ENCODE measurements around the gene ARPC1B. TPM values are rescaled to one million over a fixed set of nuclear protein-coding genes. Genes with fewer than 3 reads are reported as not detected.

Gene ARPC1B
- total and polyA plus RNA-seq, 9 of the 15 experiments (the other 6 are each of a cell fraction or from before 2014, with no cell fraction given): 6.7 to 357 (median 211) TPM

- TF ChIP-seq MNT (conservative IDR thresholded peaks at IDR 0.05) (peak in 1 of 2 experiments; percentile 69), POLR2G (IDR thresholded peaks at IDR 0.05; ENCODE audit: low read depth, low read length) (peak; percentile 85), ZBTB33 (CRISPR knock-in tag; IDR thresholded peaks at IDR 0.05) (peak; percentile 99), NFE2L1 (tag; IDR thresholded peaks at IDR 0.05; ENCODE audit: borderline replicate concordance, low read depth) (no peak), E2F6 (IDR thresholded peaks at IDR 0.05; ENCODE audit: borderline replicate concordance in 1 of 2, extremely low read depth in 1 of 2, insufficient read depth in 1 of 2, insufficient read length in 1 of 2, low read depth in 1 of 2, low read length in 1 of 2, poor library complexity in 1 of 2, severe bottlenecking in 1 of 2) (peak in 1 of 2 experiments; percentile 38), ZNF408 (CRISPR knock-in tag; IDR thresholded peaks at IDR 0.05; ENCODE audit: low read depth) (no peak), ATF3 (IDR thresholded peaks at IDR 0.05) (0 out of 2 replicates have a peak, but pooled peaks have one; percentile 15), ATF3 (CRISPR knock-in tag; conservative IDR thresholded peaks at IDR 0.05) (no peak), NRF1 (conservative IDR thresholded peaks at IDR 0.05 in 1 of 2, IDR thresholded peaks at IDR 0.05 in 1 of 2) (peak; percentile 15 to 40; a peak in 2 of 4 replicates), REST (IDR thresholded peaks at IDR 0.05; ENCODE audit: borderline replicate concordance) (no peak), REST (CRISPR knock-in tag; IDR thresholded peaks at IDR 0.05; ENCODE audit: low read depth) (peak; percentile 52; the same call in 1 of the 2 replicates)
Observed at GRCh38 chr7:99392659-99393354, 18.3 kb downstream of the ARPC1B start (continued).

Data from K562 (cell line).